CD4-positive, alpha-beta T cell treated with Interleukin-6 at 100 ng/mL for 8 hours (primary cell): Measurements from ENCODE around the gene AP2B1.

ENCODE experiments used
- DNase-seq: peaks from one replicate; pipeline ENCODE4 v3.0.0-alpha.2; 2020; ENCODE audit warnings: mixed read lengths, low spot score

Gene AP2B1

GRCh38 chr17:35730400-35731005, 143.4 kb downstream of the AP2B1 start:
- DNase-seq, result no peak

- peak; percentile 35 for DNase-seq
Measured at GRCh38 chr17:35731239-35731916, 144.3 kb downstream of the AP2B1 start, which contains the start of gene RASL10B. Gene RASL10B, plus strand, starts transcription at chr17:35731639. Its CDS starts 3,546 bp downstream, at chr17:35735185.

GRCh38 chr17:35731917-35732805, 145.0 kb downstream of the AP2B1 start:
- no peak for DNase-seq

- no peak for DNase-seq
Measured at GRCh38 chr17:35732806-35733136, 145.6 kb downstream of the AP2B1 start.

- DNase-seq, result no peak
Measured at GRCh38 chr17:35733366-35733765, 146.2 kb downstream of the AP2B1 start.

DNA sequence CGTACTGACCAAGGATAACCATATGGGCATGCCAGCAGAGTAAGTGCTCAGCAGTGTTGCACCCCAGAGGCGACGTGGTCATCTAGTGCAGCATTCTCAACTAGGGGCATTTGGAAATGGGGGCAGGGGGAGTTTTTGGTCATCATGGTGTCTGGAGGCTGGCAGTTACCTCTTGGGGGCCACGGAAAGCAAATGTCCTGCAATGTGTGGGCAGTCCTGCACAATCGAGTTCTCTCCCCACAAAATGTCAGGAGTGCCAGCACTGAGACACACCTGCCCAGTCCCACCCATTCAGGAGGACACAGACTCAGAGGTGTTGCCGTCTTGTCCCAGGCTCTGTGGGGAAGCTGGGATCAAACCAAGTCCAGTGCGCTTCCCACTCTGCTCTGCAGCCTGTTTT, 147.3 kb downstream of the AP2B1 start:
- no peak for DNase-seq

DNA sequence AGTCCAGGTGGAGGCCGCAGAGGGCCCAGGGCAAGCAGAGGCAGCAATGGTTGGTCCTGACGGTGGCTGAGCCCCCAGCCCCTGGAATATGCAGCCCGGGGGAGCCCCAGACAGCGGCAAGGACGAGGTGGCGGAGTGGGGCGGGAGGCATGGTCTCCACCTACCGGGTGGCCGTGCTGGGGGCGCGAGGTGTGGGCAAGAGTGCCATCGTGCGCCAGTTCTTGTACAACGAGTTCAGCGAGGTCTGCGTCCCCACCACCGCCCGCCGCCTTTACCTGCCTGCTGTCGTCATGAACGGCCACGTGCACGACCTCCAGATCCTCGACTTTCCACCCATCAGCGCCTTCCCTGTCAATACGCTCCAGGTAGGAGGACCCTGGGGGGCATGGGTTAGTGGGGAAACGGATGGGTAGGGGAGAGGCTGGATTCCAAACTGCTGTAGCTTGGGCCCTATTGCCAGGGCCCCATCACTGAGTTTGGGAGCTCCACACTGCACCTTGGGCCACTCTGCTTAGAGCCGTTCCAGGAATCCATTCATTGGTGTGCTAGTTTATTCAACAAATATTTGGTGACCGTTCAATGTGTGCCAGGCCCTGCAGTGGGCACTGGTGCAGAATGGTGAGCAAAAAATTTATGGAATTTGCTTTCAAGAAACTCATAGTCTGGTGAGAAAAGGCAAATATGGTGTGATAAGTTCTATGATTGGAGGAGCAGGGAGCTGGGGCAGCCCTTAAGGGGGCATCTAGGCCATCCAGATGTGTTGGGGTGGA, 148.1 kb downstream of the AP2B1 start:
- no peak for DNase-seq

DNA sequence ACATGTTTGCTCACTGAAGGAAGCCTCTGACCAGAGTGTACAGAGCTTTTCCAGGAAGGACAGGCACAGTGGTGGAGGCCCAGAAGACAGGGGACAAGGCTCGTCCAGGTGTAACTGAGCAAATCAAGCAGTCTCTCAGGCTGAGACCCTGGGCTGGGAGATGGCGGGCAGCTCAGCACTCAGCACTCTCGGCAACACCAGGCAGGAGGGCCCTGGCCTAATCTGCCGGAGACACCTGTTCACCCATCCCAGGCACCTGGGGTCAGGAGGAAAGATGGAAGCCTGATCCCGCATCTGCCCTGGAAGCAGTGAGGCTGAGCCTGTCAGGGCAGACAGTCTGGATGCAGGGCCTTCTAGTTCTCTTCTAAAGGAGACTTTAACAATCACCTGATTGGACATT, 149.1 kb downstream of the AP2B1 start:
- no peak for DNase-seq

GRCh38 chr17:35738519-35739133, 151.5 kb downstream of the AP2B1 start:
- DNase-seq, result no peak

GRCh38 chr17:35740216-35740615, 153.1 kb downstream of the AP2B1 start:
- no peak for DNase-seq

GRCh38 chr17:35740997-35741931, 154.1 kb downstream of the AP2B1 start:
- no peak for DNase-seq

DNA sequence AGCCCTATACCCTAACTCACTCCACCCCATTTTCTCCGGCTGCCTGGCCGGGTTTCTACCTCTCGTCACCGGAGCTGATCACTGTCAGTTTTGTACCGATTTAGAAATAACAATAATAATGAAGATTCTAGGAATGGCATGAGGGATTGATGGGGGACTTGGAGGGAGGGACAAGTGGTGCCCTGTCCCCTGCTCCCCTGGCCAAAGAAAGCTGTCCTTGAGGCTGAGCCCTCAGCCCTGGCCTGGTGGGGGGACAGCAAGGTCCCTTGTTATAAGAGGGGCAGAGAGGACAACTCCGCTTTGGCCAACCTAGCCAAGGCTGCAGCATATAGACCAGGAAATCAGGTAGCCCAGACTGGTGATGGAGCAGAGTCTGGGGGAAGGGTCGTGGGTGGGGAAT, 155.4 kb downstream of the AP2B1 start:
- no peak for DNase-seq

- no peak for DNase-seq
Measured at GRCh38 chr17:35742896-35743477, 155.9 kb downstream of the AP2B1 start.

DNA sequence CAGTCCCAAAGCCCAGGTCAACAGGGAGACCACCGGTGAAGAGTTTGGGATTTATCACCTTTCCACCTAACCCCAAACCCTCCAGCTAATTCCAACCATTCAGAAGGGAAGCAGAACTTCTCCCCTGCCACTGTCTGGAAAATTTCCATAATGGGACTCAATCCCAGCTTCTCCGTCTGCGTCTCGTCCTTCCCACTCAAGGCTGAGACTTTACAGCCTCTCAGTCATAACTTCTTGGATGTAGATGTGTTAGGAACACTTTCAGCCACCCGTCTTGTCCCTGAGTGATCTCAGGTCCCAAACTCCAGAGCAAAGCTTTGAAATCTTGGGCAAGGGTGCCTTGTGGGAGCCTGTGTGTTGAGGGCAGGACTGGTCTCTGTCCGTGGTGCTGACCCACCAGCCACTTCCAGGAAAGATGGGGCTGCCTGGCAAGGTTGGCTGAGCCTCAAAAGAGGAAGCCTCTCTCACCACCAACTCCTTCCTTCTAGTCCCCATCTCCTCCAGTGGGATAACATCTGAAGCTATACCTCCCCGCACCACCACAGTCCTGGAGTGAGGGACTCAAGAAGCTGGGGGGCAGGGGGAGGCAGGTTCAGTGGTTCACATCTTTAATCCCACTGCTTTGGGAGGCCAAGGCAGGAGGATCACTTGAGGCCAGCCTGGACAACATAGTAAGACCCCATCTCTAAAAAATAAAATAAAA, 156.7 kb downstream of the AP2B1 start:
- DNase-seq, result no peak

DNA sequence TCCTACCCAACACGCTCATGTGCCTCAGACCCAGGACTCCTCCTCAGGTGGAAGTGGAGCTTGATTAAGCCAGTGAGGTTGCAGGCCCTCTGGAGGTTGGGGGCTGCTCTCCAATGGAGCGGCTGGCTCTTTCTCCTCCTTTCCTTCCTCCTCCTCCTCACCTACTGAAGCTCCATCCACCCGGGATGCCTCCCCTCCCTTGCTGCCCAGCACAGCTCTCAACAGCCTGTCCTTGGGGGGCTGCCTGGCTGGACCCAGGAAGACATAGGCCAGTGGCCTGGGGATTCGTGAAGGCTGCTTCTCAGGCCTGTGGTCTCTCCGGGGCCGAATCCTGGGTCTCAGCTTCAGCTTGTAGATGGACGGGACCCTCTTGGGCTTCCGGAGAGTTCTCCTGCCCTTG, 157.7 kb downstream of the AP2B1 start:
- no peak for DNase-seq

DNA sequence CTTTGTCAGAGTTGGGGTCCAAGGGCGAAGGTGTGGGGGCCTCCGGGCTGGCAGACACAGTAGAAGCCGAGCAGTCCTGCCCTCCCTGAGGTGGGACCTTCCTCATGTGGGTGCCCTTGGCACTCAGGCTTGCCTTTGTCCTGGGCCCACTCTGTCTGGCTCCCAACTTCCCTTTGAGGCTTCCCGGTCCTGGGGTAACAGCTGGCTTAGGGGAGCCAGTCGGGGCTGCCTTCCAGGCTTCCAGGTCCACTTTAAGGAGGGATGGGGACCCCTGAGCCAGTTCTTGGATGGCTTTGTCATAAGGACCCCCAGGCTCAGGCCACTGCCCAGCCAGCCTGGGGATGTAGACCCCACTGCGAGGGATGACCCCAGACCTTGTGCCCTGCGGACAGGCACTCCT, 158.1 kb downstream of the AP2B1 start:
- DNase-seq, result no peak

- no peak for DNase-seq
Measured at GRCh38 chr17:35745749-35746320, 158.7 kb downstream of the AP2B1 start.

DNA sequence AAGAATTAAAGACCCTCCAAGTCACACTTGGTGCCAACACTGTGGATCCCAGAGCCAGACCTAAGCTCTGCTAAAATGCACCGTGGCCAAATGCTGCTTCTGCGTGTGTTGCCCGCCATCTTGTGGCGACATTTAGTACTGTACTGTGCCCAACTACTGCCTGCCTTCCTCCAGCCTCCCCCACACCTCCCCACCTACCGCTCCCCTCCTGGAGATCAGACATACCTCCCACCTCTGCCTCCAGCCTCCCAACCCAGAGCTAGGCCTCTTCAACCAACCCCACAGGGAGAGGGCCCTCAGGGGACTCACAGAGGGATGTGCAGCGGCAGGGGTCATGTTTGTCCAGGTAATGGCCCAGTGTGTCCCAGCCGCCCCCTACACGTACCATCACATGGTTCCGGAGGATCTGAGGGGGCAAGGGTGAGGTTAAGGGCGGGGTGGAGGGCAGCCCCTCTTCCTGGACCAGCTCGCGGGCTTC, 160.5 kb downstream of the AP2B1 start:
- DNase-seq, result peak; percentile 73

DNA sequence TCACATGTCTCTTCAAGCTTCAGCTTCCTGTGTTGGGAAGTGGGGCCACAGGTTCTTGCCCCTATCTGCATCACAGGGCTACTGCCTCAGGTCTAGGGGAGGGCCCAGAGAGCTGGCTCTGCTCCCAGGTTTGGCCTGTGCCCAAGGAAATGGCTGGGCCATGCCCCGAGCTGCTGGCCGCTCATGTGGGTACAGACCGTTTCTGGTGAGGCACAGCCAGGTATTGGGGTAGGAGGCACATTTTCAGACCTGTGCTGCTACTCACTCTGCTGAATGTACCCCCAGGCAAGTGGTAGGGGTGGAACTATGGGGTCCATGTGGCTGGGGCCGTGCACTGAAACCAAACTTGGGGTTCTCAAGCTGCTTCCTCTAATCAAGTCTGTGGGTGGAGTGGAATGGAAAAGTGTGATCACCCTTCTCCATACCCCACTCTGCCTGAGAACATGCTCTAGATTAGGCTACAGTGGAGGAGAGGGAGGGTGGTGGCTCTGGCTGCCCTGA, 161.3 kb downstream of the AP2B1 start:
- no peak for DNase-seq
